HCT116 (cell line): ENCODE data around the gene KIAA2012. TPM values are rescaled to one million over a fixed set of nuclear protein-coding genes. Genes with fewer than 3 reads are reported as not detected.

Experiments
- ATAC-seq: fragments of 200-7000 bp; cut with Tn5 transposase; 2 replicates; pipeline ENCODE4 v1.9.1; 2020; ENCODE audit warnings: mild to moderate bottlenecking, moderate library complexity
- BruUV-seq: library from RNA; stranded (reverse); fragments of 400-500 nt; replicated peaks from 2 replicates; lab custom pipeline; 2021; lab: Mats Ljungman, UMichigan
- CTCF ChIA-PET: fragments of 300-600 bp; sonication (Branson Sonifier 250); formaldehyde crosslinking; loops from one replicate; lab custom pipeline; 2021; ENCODE audit warnings: antibody characterized with exemption; lab: Charles Lee
- POLR2A ChIA-PET: fragments of 300-600, 350-600 bp; sonication (Branson Sonifier 250); formaldehyde crosslinking; loops from one replicate; lab custom pipeline; 2021; ENCODE audit warnings: antibody characterized with exemption; lab: Charles Lee
- RAD21 ChIA-PET, 2 experiments: fragments of 300-600 bp; sonication (Branson Sonifier 250); formaldehyde crosslinking; loops; one replicate each; lab custom pipeline; 2023; ENCODE audit warnings: low total read pairs in 2 of 2; ENCODE audit not compliant: uncharacterized antibody in 2 of 2, unreplicated experiment in 2 of 2, low non-redundant PET in 1 of 2; lab: Charles Lee
- DNase-seq: peaks from one replicate; pipeline ENCODE4 v3.0.0-alpha.2; 2010; ENCODE audit warnings: low read depth, low spot score
- H2AFZ ChIP-seq: fragments of 200-600 bp; shearing (Covaris generic), sonication (generic); 2 replicates; pipeline ENCODE4 v1.6.1; 2017; ENCODE audit warnings: low read depth, mixed run types, mixed read lengths, antibody characterized with exemption, low read length; ENCODE audit not compliant: poor library complexity, severe bottlenecking
- H3K27ac ChIP-seq: 2 replicates; pipeline ENCODE4 v1.5.1; 2012; ENCODE audit warnings: low read depth, low read length
- H3K27me3 ChIP-seq: fragments of 200-600 bp; sonication (generic); 2 replicates; pipeline ENCODE4 v1.6.1; 2016; ENCODE audit warnings: mixed run types, low read length, mixed read lengths; ENCODE audit not compliant: insufficient read depth
- H3K36me3 ChIP-seq, 2 experiments: fragments of 200-500 bp in 1 of 2; fragments of 200-600 bp in 1 of 2; sonication (Bioruptor generic) in 1 of 2; sonication (generic) in 1 of 2; 2 replicates each; pipeline versions ENCODE4 v1.5.1 to v1.6.1; 2014 to 2016; ENCODE audit warnings: low read length in 2 of 2, inconsistent platforms in 1 of 2, mixed read lengths in 1 of 2, mixed run types in 1 of 2; ENCODE audit not compliant: insufficient read depth in 2 of 2, control insufficient read depth in 1 of 2
- H3K4me1 ChIP-seq, 2 experiments: fragments of 200-600 bp in 1 of 2; sonication (generic) in 1 of 2; 2 replicates each; pipeline versions ENCODE4 v1.5.1 to v1.6.1; 2012 to 2017; ENCODE audit warnings: low read length in 2 of 2, inconsistent platforms in 1 of 2, mild to moderate bottlenecking in 1 of 2, mixed read lengths in 1 of 2, mixed run types in 1 of 2, moderate library complexity in 1 of 2; ENCODE audit not compliant: insufficient read depth in 2 of 2, control insufficient read depth in 1 of 2
- H3K4me2 ChIP-seq: fragments of 200-600 bp; sonication (generic); 2 replicates; pipeline ENCODE4 v1.6.1; 2017; ENCODE audit warnings: mixed run types, low read length, mixed read lengths
- H3K4me3 ChIP-seq, 2 experiments: fragments of 200-600 bp in 1 of 2; sonication (generic) in 1 of 2; replicated peaks in 1 of 2; 2 replicates each; pipeline ENCODE4 v1.5.1; 2011 to 2016; ENCODE audit warnings: low read length in 2 of 2, control low read depth in 1 of 2, low read depth in 1 of 2, mild to moderate bottlenecking in 1 of 2, mixed read lengths in 1 of 2, mixed run types in 1 of 2
- H3K79me2 ChIP-seq: fragments of 200-600 bp; sonication (generic); 2 replicates; pipeline ENCODE4 v1.6.1; 2017; ENCODE audit warnings: mild to moderate bottlenecking, mixed run types, low read length, moderate library complexity, mixed read lengths; ENCODE audit not compliant: insufficient read depth
- H3K9ac ChIP-seq: fragments of 200-600 bp; sonication (generic); 2 replicates; pipeline ENCODE4 v1.6.1; 2016; ENCODE audit warnings: low read length, mixed read lengths
- H3K9me2 ChIP-seq: fragments of 200-600 bp; sonication (generic), shearing (Covaris generic); 2 replicates; pipeline ENCODE4 v1.6.1; 2017; ENCODE audit warnings: mixed run types, mild to moderate bottlenecking, moderate library complexity; ENCODE audit not compliant: insufficient read depth
- H3K9me3 ChIP-seq, 2 experiments: fragments of 200-500 bp in 1 of 2; fragments of 200-600 bp in 1 of 2; sonication (Bioruptor generic) in 1 of 2; sonication (generic) in 1 of 2; 2 replicates each; pipeline ENCODE4 v1.6.1; 2014 to 2017; ENCODE audit warnings: low read length in 2 of 2, mixed read lengths in 2 of 2, inconsistent platforms in 1 of 2, low read depth in 1 of 2, mild to moderate bottlenecking in 1 of 2, mixed run types in 1 of 2, moderate library complexity in 1 of 2; ENCODE audit not compliant: control insufficient read depth in 1 of 2, insufficient read depth in 1 of 2
- H4K20me1 ChIP-seq: fragments of 200-600 bp; sonication (generic), shearing (Covaris generic); 2 replicates; pipeline ENCODE4 v1.6.1; 2017; ENCODE audit warnings: mixed run types, mild to moderate bottlenecking, moderate library complexity; ENCODE audit not compliant: insufficient read depth
- ATF3 ChIP-seq: IDR thresholded peaks from 2 replicates; pipeline ENCODE4 v1.6.1; 2012
- CBX3 ChIP-seq: IDR thresholded peaks from 2 replicates; pipeline ENCODE4 v1.6.1; 2012; ENCODE audit warnings: low read depth
- EGR1 ChIP-seq: IDR thresholded peaks from 2 replicates; pipeline ENCODE4 v1.6.1; 2012; ENCODE audit warnings: low read depth
- EZH2phosphoT487 ChIP-seq: fragments of 200-600 bp; IDR thresholded peaks from 2 replicates; pipeline ENCODE4 v1.6.1; 2018; ENCODE audit warnings: antibody characterized with exemption, borderline replicate concordance
- POLR2A ChIP-seq: IDR thresholded peaks from 2 replicates; pipeline ENCODE4 v1.7.0; 2011; ENCODE audit warnings: borderline replicate concordance; ENCODE audit not compliant: insufficient read depth, insufficient read length; ENCODE audit errors: extremely low read depth
- SP1 ChIP-seq: IDR thresholded peaks from 2 replicates; pipeline ENCODE4 v1.6.1; 2012; ENCODE audit warnings: low read depth
- ZNF274 ChIP-seq: fragments of 200-500 bp; sonication (Bioruptor generic); IDR thresholded peaks from 2 replicates; pipeline ENCODE4 v1.6.1; 2014; ENCODE audit warnings: mild to moderate bottlenecking, low read depth, low read length, inconsistent platforms
- intact Hi-C: fragments of 100-400 bp; cut with micrococcal nuclease; formaldehyde crosslinking; loops from 2 replicates; pipeline ENCODE4 v1.10.0; 2022
- total RNA-seq: library from RNA; stranded (reverse); gene quantifications from one replicate; pipeline ENCODE4 v1.2.1, GENCODE V29; 2021; ENCODE audit not compliant: unreplicated experiment
- TF ChIP-seq, protein P1 (sequence below): IDR thresholded peaks from 2 replicates; pipeline ENCODE4 v1.6.1; 2011; ENCODE audit warnings: mild to moderate bottlenecking, low read length, moderate library complexity; ENCODE audit not compliant: insufficient replicate concordance; ENCODE audit errors: extremely low read depth
- TF ChIP-seq, protein P2 (sequence below): IDR thresholded peaks from 2 replicates; pipeline ENCODE4 v1.6.1; 2012

Gene KIAA2012
- total RNA-seq, 1 experiment from 2014 or later, result not detected

DNA sequence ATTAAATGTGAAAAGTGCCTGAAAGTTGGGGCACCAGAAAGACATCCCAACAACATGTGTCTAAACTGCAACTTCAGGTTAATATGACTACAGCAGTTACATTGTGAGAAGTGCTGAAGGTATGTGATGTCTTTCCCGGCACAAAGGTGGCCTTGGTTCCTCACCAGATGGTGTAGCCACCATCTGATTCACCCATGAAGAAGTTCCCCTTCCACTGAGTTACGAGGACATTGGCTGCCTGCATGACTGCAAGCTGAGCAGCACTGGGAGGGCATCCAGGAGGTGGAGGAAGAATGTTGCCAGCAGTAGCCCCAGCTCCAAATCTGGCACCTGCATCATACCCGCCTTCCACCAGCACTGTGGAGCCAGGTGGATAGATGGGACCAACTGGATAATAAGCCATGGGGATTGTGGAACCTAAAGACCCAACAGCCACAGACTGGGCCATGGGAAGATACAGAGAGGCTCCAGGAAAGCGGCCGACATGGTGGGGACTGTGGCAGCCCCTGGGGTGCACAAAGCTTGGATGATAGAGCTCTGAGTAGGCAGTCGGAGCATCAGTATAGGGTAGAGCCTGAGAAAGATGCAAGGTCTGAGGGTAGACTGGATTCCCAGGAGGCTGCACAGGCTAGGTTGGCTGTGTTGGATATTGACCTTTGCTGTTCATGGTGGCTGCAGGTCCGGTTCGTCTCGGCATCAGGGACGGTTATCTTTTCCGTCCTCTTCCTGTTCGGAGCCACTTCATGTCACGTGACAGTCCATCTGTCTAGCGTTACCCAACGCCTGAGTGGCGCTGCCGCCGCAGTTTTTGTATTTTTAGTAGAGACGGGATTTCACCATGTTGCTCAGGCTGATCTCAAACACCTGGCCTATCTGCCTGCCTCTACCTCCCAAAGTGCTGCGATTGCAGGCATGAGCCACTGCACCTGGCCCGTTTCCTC, 128.4 kb downstream of the KIAA2012 start:
- Histone ChIP-seq H3K9ac (no peak overlapping the region), H3K27ac (no peak overlapping the region), H3K79me2 (no peaks in the 10 kb centered on the region), H3K9me3 (no peaks in the 10 kb centered on the region), H4K20me1 (no peaks in the 10 kb centered on the region), H2AFZ (no peak overlapping the region), H3K4me1 (no peaks in the 10 kb centered on the region), H3K36me3 (peaks cover 0 to 10% of the 10 kb centered on the region in 2 experiments; a peak in 2 of 4 replicates), H3K27me3 (no peaks in the 10 kb centered on the region), H3K4me3 (no peak overlapping the region), H3K4me2 (no peak overlapping the region), H3K9me2 (no peaks in the 10 kb centered on the region)
- TF ChIP-seq ZNF274, result no peak
- TF ChIP-seq EGR1, result no peak
- no peak for TF ChIP-seq ATF3
- TF ChIP-seq POLR2A, result no peak
- no peak for TF ChIP-seq EZH2phosphoT487
- TF ChIP-seq SP1, result no peak
- TF ChIP-seq, protein P1, sequence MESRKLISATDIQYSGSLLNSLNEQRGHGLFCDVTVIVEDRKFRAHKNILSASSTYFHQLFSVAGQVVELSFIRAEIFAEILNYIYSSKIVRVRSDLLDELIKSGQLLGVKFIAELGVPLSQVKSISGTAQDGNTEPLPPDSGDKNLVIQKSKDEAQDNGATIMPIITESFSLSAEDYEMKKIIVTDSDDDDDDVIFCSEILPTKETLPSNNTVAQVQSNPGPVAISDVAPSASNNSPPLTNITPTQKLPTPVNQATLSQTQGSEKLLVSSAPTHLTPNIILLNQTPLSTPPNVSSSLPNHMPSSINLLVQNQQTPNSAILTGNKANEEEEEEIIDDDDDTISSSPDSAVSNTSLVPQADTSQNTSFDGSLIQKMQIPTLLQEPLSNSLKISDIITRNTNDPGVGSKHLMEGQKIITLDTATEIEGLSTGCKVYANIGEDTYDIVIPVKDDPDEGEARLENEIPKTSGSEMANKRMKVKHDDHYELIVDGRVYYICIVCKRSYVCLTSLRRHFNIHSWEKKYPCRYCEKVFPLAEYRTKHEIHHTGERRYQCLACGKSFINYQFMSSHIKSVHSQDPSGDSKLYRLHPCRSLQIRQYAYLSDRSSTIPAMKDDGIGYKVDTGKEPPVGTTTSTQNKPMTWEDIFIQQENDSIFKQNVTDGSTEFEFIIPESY, result no peak
- TF ChIP-seq CBX3, result no peak
- TF ChIP-seq, protein P2, sequence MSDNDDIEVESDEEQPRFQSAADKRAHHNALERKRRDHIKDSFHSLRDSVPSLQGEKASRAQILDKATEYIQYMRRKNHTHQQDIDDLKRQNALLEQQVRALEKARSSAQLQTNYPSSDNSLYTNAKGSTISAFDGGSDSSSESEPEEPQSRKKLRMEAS, result no peak
- ATAC-seq, result no peak
- BruUV-seq, result no TSS peak
- POLR2A ChIA-PET, result no interaction called here
- intact Hi-C loops, result no loop called here
- DNase-seq, result no peak
- RAD21 ChIA-PET, result no interaction called here
- CTCF ChIA-PET, result no interaction called here
